HepG2 (cell line): ENCODE data around the gene MB21D2. TPM values are rescaled to one million over a fixed set of nuclear protein-coding genes. Genes with fewer than 3 reads are reported as not detected.

Experiments used
- ATAC-seq: fragments of 200-7000 bp; cut with Tn5 transposase; 3 replicates; pipeline ENCODE4 v1.9.1; 2020; ENCODE audit warnings: mild to moderate bottlenecking, moderate library complexity
- BruUV-seq: library from RNA; stranded (reverse); fragments of 400-500 nt; replicated peaks from 2 replicates; lab custom pipeline; 2021; lab: Mats Ljungman, UMichigan
- CTCF ChIA-PET: fragments of 300-600 bp; formaldehyde crosslinking; extraction: SDS; loops from one replicate; lab custom pipeline; 2021; ENCODE audit warnings: low total read pairs, inconsistent platforms, low intra/inter-chr PET ratio; lab: Yijun Ruan, JAX
- POLR2A ChIA-PET: fragments of 350-600 bp; sonication (Branson Sonifier 250); formaldehyde crosslinking; loops from one replicate; lab custom pipeline; 2020; ENCODE audit warnings: antibody characterized with exemption, inconsistent platforms; lab: Yijun Ruan, JAX
- DNase-seq: peaks from one replicate; pipeline ENCODE4 v3.0.0-alpha.2; 2015; ENCODE audit warnings: low spot score
- FAIRE-seq: peaks from 3 replicates; lab custom pipeline; 2011; peaks lifted over from hg19 to GRCh38; lab: Jason Lieb, UNC
- H2AFZ ChIP-seq: one replicate; pipeline ENCODE4 v1.6.1; 2011; ENCODE audit warnings: low read length, inconsistent platforms
- H3K27ac ChIP-seq: fragments of 300-600 bp; 3 replicates; pipeline ENCODE4 v1.8.0; 2011; ENCODE audit warnings: mixed run types, mild to moderate bottlenecking, mixed read lengths, low read length, inconsistent platforms; ENCODE audit not compliant: insufficient read depth; ENCODE audit errors: extremely low read length
- H3K27me3 ChIP-seq, 2 experiments: fragments of 200-600 bp in 1 of 2; 2 replicates in 1 of 2; 3 replicates in 1 of 2; pipeline versions ENCODE4 v1.6.0 to v1.8.0; 2011; ENCODE audit warnings: low read length in 2 of 2, mild to moderate bottlenecking in 2 of 2, moderate library complexity in 2 of 2, inconsistent platforms in 1 of 2; ENCODE audit not compliant: insufficient read depth in 2 of 2, control insufficient read depth in 1 of 2
- H3K36me3 ChIP-seq, 2 experiments: fragments of 200-600 bp in 1 of 2; replicated peaks in 1 of 2; 2 replicates in 1 of 2; 3 replicates in 1 of 2; pipeline versions ENCODE4 v1.5.1 to v1.8.0; 2011; ENCODE audit warnings: low read length in 2 of 2, inconsistent platforms in 1 of 2; ENCODE audit not compliant: insufficient read depth in 2 of 2, control insufficient read depth in 1 of 2
- H3K4me1 ChIP-seq: 2 replicates; pipeline ENCODE4 v1.5.1; 2012; ENCODE audit warnings: low read length, inconsistent platforms; ENCODE audit not compliant: insufficient read depth
- H3K4me2 ChIP-seq: 2 replicates; pipeline ENCODE4 v1.6.0; 2011; ENCODE audit warnings: low read depth, low read length, inconsistent platforms
- H3K4me3 ChIP-seq, 3 experiments: fragments of 200-600 bp in 1 of 3; sonication (generic), shearing (Covaris generic) in 1 of 3; replicated peaks in 1 of 3; 2 replicates each; pipeline ENCODE4 v1.5.1; 2011 to 2016; ENCODE audit warnings: low read length in 3 of 3, inconsistent platforms in 2 of 3, low read depth in 2 of 3, mild to moderate bottlenecking in 2 of 3, control low read depth in 1 of 3, mixed read lengths in 1 of 3; ENCODE audit not compliant: insufficient read depth in 1 of 3
- H3K79me2 ChIP-seq: one replicate; pipeline ENCODE4 v1.6.1; 2011; ENCODE audit warnings: low read length, inconsistent platforms; ENCODE audit not compliant: insufficient read depth
- H3K9ac ChIP-seq: 2 replicates; pipeline ENCODE4 v1.6.0; 2011; ENCODE audit warnings: mild to moderate bottlenecking, low read depth, low read length, inconsistent platforms; ENCODE audit not compliant: insufficient read depth
- H3K9me3 ChIP-seq: 2 replicates; pipeline ENCODE4 v1.5.1; 2012; ENCODE audit warnings: mild to moderate bottlenecking, low read length
- H4K20me1 ChIP-seq: 2 replicates; pipeline ENCODE4 v1.6.0; 2011; ENCODE audit warnings: inconsistent platforms, mild to moderate bottlenecking, low read length, moderate library complexity; ENCODE audit not compliant: insufficient read depth
- BORCS8-MEF2B ChIP-seq: sonication (generic); formaldehyde crosslinking; IDR thresholded peaks from 2 replicates; pipeline ENCODE4 v1.8.0; 2022; ENCODE audit warnings: mild to moderate bottlenecking, missing genetic modification reagents
- EED ChIP-seq: sonication (generic); formaldehyde crosslinking; IDR thresholded peaks from 2 replicates; pipeline ENCODE4 v1.5.0; 2020; ENCODE audit warnings: mild to moderate bottlenecking, missing genetic modification reagents
- FOXA1 ChIP-seq, 2 experiments: fragments of 450-650 bp in 1 of 2; sonication (generic) in 1 of 2; formaldehyde crosslinking in 1 of 2; IDR thresholded peaks; 2 replicates each; pipeline versions ENCODE4 v1.4.0 to v1.6.1; 2016 to 2020; ENCODE audit warnings: missing genetic modification reagents in 1 of 2
- HNRNPH1 ChIP-seq: fragments of 200-400 bp; formaldehyde crosslinking; optimal IDR thresholded peaks from 2 replicates; pipeline ENCODE3; 2017; ENCODE audit warnings: mild to moderate bottlenecking, low read depth, low read length
- KDM5A ChIP-seq: fragments of 200-600 bp; sonication (generic); IDR thresholded peaks from 2 replicates; pipeline ENCODE4 v1.7.0; 2018; ENCODE audit warnings: antibody characterized with exemption, mild to moderate bottlenecking, low read length, borderline replicate concordance
- MIXL1 ChIP-seq: IDR thresholded peaks from 2 replicates; pipeline ENCODE4 v1.6.1; 2016
- RNF2 ChIP-seq: fragments of 450-650 bp; conservative IDR thresholded peaks from 2 replicates; pipeline ENCODE4 v1.6.1; 2016; ENCODE audit warnings: low read depth
- SRSF1 ChIP-seq: fragments of 200-400 bp; formaldehyde crosslinking; optimal IDR thresholded peaks from 2 replicates; pipeline ENCODE3; 2017; ENCODE audit warnings: mild to moderate bottlenecking, low read depth, low read length, moderate library complexity
- WIZ ChIP-seq: sonication (generic); formaldehyde crosslinking; IDR thresholded peaks from 2 replicates; pipeline ENCODE4 v1.5.1; 2020; ENCODE audit warnings: mild to moderate bottlenecking, missing genetic modification reagents
- ZFP37 ChIP-seq: sonication (generic); formaldehyde crosslinking; IDR thresholded peaks from 2 replicates; pipeline ENCODE4 v1.4.0; 2020; ENCODE audit warnings: missing genetic modification reagents, borderline replicate concordance
- ZNF550 ChIP-seq: sonication (generic); formaldehyde crosslinking; IDR thresholded peaks from 2 replicates; pipeline ENCODE4 v1.4.0; 2020; ENCODE audit warnings: mild to moderate bottlenecking, missing genetic modification reagents, borderline replicate concordance
- ZNF562 ChIP-seq: sonication (generic); formaldehyde crosslinking; IDR thresholded peaks from 2 replicates; pipeline ENCODE4 v1.8.0; 2022; ENCODE audit warnings: missing genetic modification reagents, borderline replicate concordance
- ZNF563 ChIP-seq: sonication (generic); formaldehyde crosslinking; IDR thresholded peaks from 2 replicates; pipeline ENCODE4 v1.8.0; 2022; ENCODE audit warnings: mild to moderate bottlenecking, moderate library complexity, missing genetic modification reagents
- ZSCAN30 ChIP-seq: sonication (generic); formaldehyde crosslinking; IDR thresholded peaks from 2 replicates; pipeline ENCODE4 v1.5.0; 2020; ENCODE audit warnings: mild to moderate bottlenecking, missing genetic modification reagents
- WGBS: methylation state at CpG from one replicate; pipeline ENCODE4 v1.1.6; 2017; ENCODE audit warnings: low lambda C conversion rate; 5-methylcytosine and 5-hydroxymethylcytosine counted together
- in situ Hi-C: cut with HindIII; loops from 2 replicates; pipeline ENCODE4 v1.10.0; 2017; ENCODE audit warnings: low pct_unique_long_range_greater_than_20kb; ENCODE audit not compliant: extremely low pct_ligation_motif_present
- intact Hi-C: fragments of 100-400 bp; cut with micrococcal nuclease; formaldehyde crosslinking; loops from one replicate; pipeline ENCODE4 v1.10.0; 2022; ENCODE audit not compliant: unreplicated experiment
- polyA plus RNA-seq, 8 experiments: library from polyadenylated mRNA; depleted of rRNA in 3 of 8; stranded (reverse) in 7 of 8; unstranded in 1 of 8; fragments of >200 nt; fragmentation: Illumina TruSeq in 4 of 8; extraction: Trizol in 4 of 8; gene quantifications; 2 replicates each; pipeline versions ENCODE4 v1.2.1 to v1.2.3, GENCODE V29; 2011 to 2016; ENCODE audit warnings: low read depth in 4 of 8, missing spikeins in 1 of 8, mixed read lengths in 1 of 8; ENCODE audit not compliant: insufficient read depth in 1 of 8
- total RNA-seq, 5 experiments: library from RNA; depleted of rRNA; stranded (reverse); fragments of >200 nt; fragmentation: Illumina TruSeq; extraction: Trizol; gene quantifications; 2 replicates each; pipeline ENCODE4 v1.2.3, GENCODE V29; 2016; ENCODE audit warnings: low read depth in 1 of 5
- TF ChIP-seq, protein P1 (sequence below): IDR thresholded peaks from 2 replicates; pipeline ENCODE4 v1.4.0; 2020; ENCODE audit warnings: mild to moderate bottlenecking, missing genetic modification reagents
- TF ChIP-seq, protein P2 (sequence below): sonication (generic); formaldehyde crosslinking; IDR thresholded peaks from 2 replicates; pipeline ENCODE4 v1.5.1; 2020; ENCODE audit warnings: missing genetic modification reagents, mild to moderate bottlenecking, borderline replicate concordance
- TF ChIP-seq, protein P3 (sequence below): sonication (generic); formaldehyde crosslinking; IDR thresholded peaks from 2 replicates; pipeline ENCODE4 v1.5.0; 2020; ENCODE audit warnings: mild to moderate bottlenecking, missing genetic modification reagents, borderline replicate concordance

MB21D2 gene
- total and polyA plus RNA-seq, 2 of the 13 experiments (the other 11 are each of a cell fraction or from before 2014, with no cell fraction given): 0.90 to 1.6 TPM

GRCh38 chr3:192894676-192895075, 23.0 kb downstream of the MB21D2 start:
- TF ChIP-seq FOXA1 (IDR thresholded peaks at IDR 0.05) (no peak), FOXA1 (CRISPR knock-in tag; IDR thresholded peaks at IDR 0.05) (no peak), ZFP37 (CRISPR knock-in tag) (no peak), ZSCAN30 (CRISPR knock-in tag) (no peak), BORCS8-MEF2B (CRISPR knock-in tag) (no peak), SRSF1 (no peak), MIXL1 (CRISPR knock-in tag) (no peak), KDM5A (no peak), HNRNPH1 (no peak), WIZ (CRISPR knock-in tag) (no peak), ZNF562 (CRISPR knock-in tag) (no peak), EED (CRISPR knock-in tag) (no peak), ZNF550 (CRISPR knock-in tag) (no peak), RNF2 (no peak), ZNF563 (CRISPR knock-in tag) (no peak)
- TF ChIP-seq, protein P1, sequence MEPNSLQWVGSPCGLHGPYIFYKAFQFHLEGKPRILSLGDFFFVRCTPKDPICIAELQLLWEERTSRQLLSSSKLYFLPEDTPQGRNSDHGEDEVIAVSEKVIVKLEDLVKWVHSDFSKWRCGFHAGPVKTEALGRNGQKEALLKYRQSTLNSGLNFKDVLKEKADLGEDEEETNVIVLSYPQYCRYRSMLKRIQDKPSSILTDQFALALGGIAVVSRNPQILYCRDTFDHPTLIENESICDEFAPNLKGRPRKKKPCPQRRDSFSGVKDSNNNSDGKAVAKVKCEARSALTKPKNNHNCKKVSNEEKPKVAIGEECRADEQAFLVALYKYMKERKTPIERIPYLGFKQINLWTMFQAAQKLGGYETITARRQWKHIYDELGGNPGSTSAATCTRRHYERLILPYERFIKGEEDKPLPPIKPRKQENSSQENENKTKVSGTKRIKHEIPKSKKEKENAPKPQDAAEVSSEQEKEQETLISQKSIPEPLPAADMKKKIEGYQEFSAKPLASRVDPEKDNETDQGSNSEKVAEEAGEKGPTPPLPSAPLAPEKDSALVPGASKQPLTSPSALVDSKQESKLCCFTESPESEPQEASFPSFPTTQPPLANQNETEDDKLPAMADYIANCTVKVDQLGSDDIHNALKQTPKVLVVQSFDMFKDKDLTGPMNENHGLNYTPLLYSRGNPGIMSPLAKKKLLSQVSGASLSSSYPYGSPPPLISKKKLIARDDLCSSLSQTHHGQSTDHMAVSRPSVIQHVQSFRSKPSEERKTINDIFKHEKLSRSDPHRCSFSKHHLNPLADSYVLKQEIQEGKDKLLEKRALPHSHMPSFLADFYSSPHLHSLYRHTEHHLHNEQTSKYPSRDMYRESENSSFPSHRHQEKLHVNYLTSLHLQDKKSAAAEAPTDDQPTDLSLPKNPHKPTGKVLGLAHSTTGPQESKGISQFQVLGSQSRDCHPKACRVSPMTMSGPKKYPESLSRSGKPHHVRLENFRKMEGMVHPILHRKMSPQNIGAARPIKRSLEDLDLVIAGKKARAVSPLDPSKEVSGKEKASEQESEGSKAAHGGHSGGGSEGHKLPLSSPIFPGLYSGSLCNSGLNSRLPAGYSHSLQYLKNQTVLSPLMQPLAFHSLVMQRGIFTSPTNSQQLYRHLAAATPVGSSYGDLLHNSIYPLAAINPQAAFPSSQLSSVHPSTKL (CRISPR knock-in tag): no peak
- TF ChIP-seq, protein P2, sequence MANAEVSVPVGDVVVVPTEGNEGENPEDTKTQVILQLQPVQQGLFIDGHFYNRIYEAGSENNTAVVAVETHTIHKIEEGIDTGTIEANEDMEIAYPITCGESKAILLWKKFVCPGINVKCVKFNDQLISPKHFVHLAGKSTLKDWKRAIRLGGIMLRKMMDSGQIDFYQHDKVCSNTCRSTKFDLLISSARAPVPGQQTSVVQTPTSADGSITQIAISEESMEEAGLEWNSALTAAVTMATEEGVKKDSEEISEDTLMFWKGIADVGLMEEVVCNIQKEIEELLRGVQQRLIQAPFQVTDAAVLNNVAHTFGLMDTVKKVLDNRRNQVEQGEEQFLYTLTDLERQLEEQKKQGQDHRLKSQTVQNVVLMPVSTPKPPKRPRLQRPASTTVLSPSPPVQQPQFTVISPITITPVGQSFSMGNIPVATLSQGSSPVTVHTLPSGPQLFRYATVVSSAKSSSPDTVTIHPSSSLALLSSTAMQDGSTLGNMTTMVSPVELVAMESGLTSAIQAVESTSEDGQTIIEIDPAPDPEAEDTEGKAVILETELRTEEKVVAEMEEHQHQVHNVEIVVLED (CRISPR knock-in tag): no peak
- TF ChIP-seq, protein P3, sequence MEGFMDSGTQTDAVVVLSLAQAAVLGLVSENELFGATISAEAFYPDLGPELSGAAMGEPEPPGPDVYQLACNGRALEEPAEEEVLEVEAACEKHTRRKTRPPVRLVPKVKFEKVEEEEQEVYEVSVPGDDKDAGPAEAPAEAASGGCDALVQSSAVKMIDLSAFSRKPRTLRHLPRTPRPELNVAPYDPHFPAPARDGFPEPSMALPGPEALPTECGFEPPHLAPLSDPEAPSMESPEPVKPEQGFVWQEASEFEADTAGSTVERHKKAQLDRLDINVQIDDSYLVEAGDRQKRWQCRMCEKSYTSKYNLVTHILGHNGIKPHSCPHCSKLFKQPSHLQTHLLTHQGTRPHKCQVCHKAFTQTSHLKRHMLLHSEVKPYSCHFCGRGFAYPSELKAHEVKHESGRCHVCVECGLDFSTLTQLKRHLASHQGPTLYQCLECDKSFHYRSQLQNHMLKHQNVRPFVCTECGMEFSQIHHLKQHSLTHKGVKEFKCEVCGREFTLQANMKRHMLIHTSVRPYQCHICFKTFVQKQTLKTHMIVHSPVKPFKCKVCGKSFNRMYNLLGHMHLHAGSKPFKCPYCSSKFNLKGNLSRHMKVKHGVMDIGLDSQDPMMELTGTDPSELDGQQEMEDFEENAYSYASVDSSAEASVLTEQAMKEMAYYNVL (CRISPR knock-in tag): no peak
- Histone ChIP-seq H3K36me3 (no peaks in the 10 kb centered on the region), H3K79me2 (no peaks in the 10 kb centered on the region), H3K4me2 (no peak overlapping the region), H2AFZ (no peak overlapping the region), H3K4me3 (no peak overlapping the region), H3K27me3 (no peaks in the 10 kb centered on the region), H4K20me1 (no peaks in the 10 kb centered on the region), H3K9ac (no peak overlapping the region), H3K27ac (no peak overlapping the region), H3K4me1 (peaks cover 52% of the 10 kb centered on the region), H3K9me3 (no peaks in the 10 kb centered on the region)
- ChIA-PET CTCF (no interaction called here), POLR2A (interaction anchor here (0.8 kb wide), 1 partner anchor 23 kb away, joined by 3 read pairs; the partner anchor contains the start of gene MB21D2)
- no TSS peak for BruUV-seq
- FAIRE-seq (no peak), ATAC-seq (no peak), DNase-seq (no peak)
- intact Hi-C loops: loop anchor here (10.0 kb wide), 1 partner anchor 700 kb away; the partner anchor contains the start of gene OPA1
- in situ Hi-C loops: no loop called here
- 68% methylated on average over 5 of the region's 5 CpGs for WGBS
